DLD1 (cell line): Measurements from ENCODE around the gene ITPRID1.
"Not testable (repeated sequence)": the region's sequence is repeated elsewhere in the genome, so short reads cannot be mapped to it uniquely, and the experiment has no call there.

ENCODE experiments used
- in situ Hi-C: cut with HindIII; loops from 2 replicates; pipeline ENCODE4 v1.10.0; 2017; ENCODE audit warnings: low sequenced_read_pairs

Gene ITPRID1

DNA sequence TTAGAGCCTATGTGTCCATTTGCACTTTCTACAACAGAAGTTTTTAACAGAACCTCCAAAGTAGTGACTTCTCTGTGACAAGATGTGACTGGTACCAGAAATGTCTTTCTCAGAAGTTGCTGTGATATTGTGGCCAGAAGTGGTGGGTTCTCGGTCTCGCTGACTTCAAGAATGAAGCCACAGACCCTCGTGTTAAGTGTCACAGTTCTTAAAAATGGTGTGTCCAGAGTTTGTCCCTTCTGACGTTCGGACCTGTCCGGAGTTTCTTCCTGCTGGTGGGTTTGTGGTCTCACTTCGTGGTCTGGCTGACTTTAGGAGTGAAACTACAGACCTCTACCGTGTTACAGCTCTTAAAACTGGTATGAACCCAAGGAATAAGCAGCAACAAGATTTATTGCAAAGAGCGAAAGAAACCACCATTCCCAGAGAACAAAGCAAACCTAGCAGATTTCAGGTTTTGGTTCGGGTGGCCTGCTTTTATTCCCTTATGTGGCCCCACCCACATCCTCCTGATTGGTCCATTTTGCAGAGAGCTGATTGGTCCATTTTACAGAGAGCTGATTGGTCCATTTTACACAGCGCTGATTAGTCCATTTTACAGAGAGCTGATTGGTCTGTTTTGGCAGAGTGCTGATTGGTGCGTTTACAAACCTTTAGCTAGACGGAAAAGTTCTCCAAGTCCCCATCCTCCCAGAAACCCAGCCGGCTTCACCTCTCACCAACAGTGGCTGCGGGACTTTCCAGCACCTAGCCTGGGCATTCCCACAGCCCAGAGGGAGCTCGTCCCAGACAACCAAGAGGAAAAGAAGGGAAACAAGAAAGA, 3.0 kb downstream of the ITPRID1 start:
- in situ Hi-C loops, result no loop called here

DNA sequence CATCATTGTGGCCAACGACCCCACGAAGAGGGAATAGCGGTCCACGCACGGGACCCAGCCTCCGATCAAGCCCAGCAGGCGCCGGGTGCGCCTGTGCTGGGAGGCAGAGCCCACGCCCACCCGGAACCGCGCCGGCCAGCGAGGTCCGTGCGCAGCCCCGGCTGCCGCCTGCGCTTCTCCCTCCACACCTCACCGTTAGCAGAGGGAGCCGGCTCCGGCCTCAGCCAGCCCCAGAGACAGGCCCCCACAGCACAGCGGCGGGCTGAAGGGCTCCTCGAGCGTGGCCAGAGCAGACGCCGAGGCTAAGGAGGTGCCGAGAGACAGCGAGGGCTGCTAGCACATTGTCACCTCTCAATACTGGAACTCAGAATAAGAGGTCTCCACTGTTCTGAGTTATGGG, 3.6 kb downstream of the ITPRID1 start:
- in situ Hi-C loops, result no loop called here

DNA sequence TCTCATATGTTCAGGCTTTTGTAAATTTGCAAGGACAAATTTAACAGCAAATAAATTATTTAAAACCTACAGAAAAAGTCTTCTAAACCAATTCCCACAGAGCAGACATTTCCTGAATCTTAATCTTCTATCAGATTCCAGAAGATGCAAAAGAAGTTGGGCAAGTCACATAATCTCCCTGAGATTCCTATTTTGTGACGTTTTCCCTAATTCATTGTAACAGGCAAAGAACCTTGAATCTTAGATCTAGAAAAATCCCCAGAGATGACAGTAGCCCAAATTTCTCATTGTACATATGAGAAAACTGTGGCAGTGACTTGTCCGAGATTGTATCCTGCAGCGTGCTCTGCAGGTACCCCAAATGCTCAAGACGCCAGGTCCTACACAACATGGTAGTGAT, 4.9 kb downstream of the ITPRID1 start:
- in situ Hi-C loops, result no loop called here

DNA sequence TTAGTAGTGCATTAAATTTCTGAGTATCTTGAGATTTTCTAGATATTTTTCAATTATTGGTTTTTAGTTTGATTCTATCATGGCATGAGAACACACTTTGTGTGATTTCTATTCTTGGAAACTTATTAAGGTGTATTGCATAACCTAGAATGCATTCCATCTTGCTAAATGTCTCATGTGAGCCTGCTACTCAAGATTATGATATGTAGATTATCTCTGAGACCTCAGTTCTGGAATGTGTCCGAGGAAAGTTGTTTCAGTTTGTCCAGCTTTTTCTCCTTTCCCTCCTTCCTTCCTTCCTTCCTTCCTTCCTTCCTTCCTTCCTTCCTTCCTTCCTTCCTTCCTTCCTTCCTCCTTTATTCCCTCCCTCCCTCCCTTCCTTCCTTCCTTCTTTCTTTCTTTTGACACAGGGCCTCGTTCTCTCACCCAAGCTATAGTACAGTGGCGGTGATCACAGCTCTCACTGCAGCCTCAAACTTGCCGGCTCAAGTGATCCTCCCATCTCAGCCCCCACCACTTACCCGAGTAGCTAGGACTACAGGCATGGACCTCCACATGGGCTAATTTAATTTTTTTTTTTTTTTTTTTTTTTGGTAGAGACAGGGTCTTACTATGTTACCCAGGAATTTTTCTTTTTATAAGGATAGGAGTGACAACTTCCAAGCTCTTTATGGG, 7.6 kb downstream of the ITPRID1 start:
- in situ Hi-C loops, result no loop called here

DNA sequence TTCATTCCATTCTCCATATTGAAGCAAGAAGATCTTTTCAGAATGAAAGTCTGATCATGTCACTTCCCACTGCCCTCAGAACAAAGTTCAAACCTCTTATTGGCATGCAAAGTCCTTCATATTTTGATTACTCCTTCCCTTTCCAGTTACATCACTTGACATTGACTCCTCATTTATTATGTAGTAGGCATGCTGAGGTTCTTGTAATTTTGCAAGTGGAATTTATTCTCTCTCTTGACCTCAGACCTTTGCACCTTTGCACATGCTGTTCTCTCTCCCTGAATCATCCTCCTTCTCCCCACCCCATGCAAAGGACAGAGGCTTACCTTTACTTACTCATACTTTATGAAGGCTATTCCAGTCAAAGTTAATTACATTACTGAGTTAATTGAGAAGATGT, 13.0 kb downstream of the ITPRID1 start:
- in situ Hi-C loops, result no loop called here

DNA sequence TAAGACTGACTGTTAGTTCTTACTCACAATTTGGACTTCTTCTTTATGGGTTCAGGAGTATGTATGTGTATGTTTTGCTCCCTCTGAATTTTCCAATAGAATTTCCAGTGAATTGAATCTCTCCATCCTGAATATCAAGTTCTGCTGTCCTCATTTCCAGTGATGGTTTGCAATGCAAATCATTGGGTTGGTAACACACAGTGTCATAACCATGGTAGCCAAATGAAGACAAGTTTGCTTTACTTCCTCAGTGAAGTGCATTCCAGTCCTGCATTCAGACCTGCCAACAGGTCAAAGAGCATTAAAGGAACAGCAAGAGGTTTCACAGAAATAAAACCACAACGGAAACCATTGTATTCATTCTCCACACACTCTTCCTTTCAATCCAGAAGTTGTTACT, 15.2 kb downstream of the ITPRID1 start:
- in situ Hi-C loops, result no loop called here

DNA sequence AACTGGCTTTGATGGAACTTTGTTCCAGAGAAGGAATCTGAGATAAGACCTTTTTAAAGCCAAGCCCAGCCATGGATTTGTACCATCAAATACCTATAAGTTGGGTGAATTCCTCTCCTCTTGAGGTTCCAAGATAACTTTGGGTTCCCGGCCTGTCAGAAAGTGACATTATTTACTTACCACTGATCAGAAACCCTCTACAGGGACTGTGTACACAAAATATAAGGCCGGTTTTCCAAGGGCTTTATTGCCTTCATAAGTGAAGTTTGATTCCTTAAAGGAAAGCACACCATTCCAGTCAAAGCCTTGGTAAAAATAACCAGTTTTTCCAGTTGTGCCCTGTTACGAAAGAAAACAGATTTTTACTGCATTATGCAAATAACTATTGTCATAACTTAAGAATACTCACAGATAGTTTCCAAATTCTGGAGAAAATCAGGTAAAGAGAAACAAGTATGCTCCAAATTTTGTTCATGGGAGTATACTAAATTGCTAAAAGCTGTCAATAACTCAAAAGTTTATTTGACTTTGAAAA, 26.8 kb downstream of the ITPRID1 start:
- in situ Hi-C loops, result not testable (repeated sequence)

DNA sequence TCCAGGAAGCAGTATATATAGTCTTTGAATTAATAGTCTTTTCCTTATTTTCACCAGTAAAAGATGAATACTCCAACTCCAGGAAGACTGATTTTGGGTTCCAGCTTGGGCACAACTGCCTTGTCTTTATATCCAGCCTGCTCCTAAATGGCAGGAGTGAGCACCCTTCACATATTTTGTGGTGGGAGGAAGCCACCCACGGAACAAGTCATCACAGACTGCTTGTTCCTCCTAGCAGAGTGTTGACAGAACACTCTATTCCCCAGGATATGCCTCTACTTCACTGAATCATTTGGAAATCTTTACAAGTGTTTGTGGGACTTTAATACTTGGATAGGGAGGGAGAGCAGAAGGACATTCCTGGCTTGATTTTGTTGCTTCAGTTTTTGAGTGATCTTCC, 31.7 kb downstream of the ITPRID1 start:
- in situ Hi-C loops, result no loop called here

DNA sequence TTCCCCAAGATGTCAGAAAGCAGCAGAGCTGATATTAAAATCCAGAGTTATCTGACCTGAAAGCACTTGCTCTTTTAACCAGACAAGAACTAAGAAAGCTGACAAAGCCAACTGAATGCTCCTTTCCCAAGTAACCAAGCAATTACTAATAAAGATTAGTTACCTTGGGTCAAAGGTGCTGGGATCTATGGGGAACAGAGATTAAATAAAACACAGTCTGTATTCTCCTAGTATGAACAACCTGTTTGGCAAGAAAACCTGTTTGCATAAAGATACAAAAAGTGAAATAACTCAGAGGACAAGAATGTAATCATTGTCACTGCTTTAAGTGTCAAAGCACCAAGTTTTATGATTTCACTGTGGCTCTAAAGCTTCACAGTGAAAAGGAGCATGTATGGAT, 35.7 kb downstream of the ITPRID1 start:
- in situ Hi-C loops, result no loop called here

DNA sequence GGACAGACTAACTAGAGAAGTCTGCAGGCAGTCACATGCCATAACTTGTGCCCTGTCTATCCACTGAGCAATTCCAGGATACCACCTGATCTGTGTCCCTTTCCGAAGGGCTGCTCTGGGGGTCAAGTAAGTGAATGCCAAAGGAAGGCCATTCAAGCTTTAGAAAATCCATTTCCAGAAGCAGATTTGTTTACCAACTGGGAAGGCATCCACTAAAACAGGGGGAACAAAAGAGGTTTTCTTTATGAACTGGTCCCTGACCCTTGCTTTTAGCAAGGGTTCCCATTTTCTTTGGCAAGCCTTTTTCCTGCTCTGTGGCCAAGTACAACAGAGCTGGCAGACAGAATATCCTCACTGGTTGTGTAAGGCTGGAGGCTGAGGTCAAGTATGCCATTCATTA, 36.5 kb downstream of the ITPRID1 start:
- in situ Hi-C loops, result no loop called here

DNA sequence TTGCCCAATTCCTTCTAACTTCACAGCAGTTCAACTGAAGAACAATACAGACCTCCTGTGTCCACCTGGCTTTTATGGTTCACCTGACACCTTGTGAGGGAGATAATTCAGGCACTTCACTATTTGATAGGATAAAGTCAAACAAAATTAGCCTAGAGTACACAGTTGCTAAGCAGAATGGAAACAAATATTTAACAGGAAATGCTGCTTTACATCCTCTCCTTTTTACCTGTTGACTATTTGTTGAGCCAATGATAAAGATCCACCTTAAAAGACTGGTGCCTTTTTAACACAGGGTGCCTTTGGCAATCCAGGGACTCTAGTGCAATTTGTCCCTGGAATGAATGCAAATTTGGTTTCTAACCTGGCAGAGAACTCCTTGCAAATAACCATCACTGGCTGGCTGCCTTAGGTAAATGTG, 39.8 kb downstream of the ITPRID1 start:
- in situ Hi-C loops, result no loop called here

DNA sequence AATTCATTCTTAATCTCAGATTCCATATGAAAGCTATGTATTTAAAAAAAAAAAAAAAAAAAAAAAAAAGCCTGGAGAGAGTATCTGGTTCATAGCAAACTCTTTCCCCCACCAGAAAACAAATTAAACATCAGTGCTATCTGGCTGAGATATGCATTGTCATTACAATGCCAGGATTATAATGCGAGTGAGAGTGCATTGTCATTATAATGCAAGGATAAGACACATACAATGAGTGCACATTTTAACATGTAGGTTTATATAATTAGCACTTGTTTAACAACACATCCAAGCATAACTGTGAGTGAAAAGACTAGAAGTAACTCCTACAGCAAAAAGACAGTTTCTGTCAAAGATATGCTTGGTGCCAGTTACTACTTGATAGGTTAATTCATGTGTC, 48.1 kb downstream of the ITPRID1 start:
- in situ Hi-C loops, result no loop called here

DNA sequence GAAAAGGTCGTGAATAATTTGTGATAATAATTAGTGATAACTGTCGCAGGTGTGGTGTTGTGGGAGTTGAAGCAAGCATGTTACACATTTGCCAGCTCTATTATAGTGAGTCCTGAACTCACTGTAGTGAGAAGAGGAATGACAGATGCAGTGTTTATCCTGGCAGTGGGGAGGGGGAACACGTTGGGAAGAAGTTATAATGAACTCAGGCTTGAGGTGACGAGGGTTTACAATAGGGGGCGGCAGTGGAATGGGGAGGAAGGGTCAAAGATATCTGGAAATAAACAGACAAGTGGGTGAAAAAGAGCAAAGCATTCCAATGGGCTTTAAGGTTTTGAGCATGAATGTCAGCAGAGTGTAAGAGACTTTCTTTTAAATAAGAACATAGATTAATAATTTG, 49.6 kb downstream of the ITPRID1 start:
- in situ Hi-C loops, result no loop called here

DNA sequence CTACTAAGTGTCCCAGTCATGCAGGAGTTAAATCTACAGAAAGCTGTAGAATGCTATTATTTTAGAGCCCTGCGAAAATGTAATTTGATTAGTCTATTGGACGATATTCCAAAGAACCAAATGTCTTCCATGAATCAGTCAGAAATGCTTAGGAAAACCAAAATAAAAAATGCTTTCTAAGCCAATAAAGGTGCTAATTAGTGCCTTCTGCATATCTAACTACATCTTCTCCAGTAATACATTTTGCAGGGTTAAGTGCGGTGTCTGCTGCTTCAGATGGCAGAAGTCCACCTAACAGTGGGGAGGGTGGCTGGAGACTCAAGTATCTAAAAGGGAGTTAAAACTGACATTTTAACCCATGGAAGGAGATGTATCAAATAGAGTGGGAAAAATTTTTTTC, 50.1 kb downstream of the ITPRID1 start:
- in situ Hi-C loops, result no loop called here

DNA sequence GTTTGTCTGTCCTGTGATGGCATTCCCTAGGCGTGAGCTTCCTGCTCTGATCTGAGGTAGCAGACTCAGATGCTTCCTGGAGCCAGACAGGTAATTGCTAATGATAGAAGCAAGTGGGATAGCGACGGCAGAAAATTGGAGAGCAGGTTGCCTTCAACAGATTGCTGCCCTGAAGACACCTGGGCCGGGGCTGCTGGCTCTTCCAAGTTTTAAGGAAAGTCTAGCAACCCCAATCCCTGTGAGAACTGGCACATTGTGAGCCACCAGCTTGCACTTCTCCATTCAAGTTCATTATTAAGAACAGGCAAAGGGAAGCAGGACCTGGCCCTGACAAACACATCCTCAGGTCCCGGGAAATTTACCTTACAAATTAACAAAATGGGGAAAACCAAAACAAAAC, 50.8 kb downstream of the ITPRID1 start:
- in situ Hi-C loops, result no loop called here

DNA sequence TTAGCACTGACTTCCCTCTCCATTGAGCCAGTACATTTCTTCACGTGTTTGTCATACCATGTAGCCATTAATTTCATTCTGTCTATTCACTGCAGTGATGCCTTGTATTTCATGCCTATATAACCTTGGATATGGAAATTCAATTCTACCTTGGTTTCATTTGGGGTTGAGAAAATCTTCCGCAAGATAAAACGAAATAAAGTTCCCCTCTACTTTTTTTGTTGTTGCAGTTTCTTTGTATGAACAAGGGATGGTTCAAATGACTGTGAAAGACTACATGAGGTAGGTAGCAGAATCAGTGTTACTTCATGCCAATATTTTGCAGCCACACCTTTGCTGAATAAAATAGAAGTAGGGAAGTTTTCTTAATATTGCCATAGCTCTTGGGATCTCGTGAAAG, 55.6 kb downstream of the ITPRID1 start:
- in situ Hi-C loops, result no loop called here

DNA sequence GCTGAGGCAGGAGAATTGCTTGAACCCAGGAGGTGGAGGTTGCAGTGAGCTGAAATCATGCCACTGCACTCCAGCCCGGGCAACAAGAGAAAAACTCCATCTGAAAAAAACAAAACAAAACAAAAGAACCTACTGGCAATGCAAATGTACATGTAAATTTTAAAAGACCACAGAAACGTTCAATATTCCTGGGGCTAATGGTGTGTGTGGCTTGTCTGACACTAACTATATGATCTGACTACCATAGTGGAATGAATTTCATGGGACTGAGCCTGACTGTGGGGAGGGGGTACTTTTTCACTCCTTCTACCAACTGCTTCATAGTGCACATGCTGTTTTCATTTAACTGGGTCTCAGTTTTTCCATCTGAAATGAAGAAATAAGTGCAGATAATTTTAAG, 69.6 kb downstream of the ITPRID1 start:
- in situ Hi-C loops, result no loop called here

DNA sequence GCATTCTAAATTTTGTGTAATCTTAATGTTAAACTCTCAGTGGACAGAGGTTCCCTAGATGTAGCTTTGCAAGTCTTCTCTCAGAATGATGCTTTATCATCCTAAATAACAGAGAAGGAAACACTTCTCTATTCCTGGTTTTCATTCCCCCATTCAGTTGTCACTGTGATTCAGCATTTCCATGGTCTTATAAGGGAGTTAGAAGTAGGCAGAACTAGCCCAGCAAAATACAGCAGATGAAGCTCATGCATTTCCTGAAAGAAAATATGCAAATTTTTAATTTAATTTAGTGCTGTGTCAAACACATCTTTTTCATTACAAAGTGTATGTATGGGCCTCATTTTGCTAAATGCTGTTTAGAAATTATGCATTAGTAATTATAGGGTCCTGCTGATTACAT, 70.1 kb downstream of the ITPRID1 start:
- in situ Hi-C loops, result no loop called here

DNA sequence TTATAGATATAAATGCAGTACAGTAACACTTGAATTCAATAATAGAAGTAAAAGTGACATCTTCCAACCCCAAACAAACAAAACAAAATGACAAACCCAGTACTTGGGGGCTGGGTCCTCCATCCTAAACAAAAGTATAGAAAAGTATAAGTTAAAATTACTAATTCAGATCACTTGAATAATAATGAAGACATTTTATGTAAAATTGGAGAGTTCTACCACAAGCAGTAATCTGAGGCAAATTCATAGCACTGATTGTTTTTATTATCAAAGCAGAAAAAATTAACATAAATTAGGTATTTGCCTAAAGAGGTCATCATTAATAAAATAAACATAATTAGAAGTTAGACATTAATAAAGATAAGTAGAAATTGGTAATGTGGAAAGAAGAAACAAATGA, 81.5 kb downstream of the ITPRID1 start:
- in situ Hi-C loops, result no loop called here

DNA sequence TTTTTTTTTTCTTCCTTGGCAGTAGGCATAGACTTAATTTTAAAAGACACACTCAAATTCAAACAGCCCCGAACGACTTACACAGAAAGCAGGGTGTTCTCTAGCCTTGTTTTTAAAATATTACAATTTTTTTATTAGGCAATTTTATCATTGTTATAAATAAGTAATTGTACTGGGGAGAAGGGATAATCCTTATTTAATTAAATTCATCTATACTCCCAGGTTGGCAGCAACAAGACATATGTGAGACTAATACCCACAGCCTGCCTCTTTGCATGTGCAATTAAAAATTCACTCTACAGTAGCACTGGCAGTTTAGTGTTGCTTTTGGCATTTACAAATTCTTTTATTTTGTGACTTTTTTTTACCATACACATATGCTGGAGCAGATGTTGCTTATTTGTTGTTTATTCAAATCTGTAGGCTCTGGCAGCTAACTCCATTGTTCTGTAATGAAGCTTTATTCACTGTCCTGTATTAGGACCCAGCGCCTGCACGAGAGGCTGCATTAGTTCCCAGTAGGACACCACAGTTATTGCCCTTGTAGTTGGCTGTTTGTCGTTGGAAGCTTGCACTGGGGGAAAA, 88.2 kb downstream of the ITPRID1 start:
- in situ Hi-C loops, result no loop called here

DNA sequence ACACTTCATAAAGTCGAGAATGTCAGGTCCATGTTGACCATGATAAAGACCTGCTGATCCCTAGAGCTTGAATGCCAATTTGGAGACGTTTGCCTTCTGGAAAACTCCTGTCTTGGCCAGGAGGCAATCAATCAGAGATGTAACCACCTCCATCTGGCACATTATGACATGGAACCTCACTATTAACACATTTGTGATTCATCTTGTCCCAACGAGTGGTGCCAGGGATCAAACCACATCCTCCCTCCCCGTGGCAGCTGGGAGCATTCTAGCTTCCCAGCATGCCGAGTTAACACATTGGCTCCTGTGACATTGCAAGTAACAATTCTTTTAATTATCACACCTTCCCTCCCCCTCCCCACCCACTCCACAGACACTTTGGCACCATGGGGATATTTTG, 89.2 kb downstream of the ITPRID1 start:
- in situ Hi-C loops, result no loop called here

DNA sequence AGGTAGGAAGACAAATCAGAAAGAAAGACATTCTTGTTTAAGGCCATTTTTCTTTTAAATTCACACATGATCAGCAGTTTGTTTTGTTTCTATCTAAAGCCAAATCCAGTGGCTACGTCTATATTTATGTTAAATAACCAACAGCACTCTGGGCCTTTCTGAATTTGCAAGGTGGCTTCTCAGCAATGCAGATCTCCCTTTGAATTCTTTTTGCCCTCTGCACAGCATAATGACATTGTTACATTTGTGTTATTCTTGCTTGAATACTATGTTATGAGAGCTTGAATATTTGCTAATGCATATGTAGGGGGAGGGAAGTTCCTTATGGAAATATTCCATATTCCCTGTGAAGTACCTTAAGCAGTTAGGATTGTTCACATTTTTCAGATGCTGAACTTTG, 99.7 kb downstream of the ITPRID1 start:
- in situ Hi-C loops, result no loop called here
